ENCODE results near the gene MAST4.

The MAST4 gene

DNA sequence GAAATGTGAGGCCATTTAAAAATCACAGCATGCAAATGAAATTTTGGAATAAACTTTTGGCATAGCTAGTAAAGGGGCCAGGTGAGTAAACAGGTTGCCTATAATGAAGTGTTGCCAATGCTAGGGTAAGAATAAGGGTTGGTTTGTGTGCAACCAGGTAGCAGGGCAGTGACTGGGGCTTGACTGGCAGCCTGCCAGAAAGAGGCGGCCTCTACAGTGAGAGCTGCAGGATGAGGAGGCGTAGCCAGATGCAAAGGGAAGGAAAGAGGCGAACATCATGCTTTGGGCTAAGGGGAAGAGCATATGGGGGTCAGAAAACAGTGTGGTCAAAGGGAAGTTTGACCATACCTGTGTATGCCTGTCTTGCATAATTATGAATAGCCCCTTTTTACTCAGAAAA lies 70.6 kb downstream of the MAST4 start:
- no peak for TF ChIP-seq POLR2AphosphoS5 (IDR thresholded peaks at IDR 0.05; ENCODE audit: low read depth)
- TF ChIP-seq SPI1 (IDR thresholded peaks at IDR 0.05; ENCODE audit: borderline replicate concordance, low read depth): no peak
- TF ChIP-seq, protein P1, sequence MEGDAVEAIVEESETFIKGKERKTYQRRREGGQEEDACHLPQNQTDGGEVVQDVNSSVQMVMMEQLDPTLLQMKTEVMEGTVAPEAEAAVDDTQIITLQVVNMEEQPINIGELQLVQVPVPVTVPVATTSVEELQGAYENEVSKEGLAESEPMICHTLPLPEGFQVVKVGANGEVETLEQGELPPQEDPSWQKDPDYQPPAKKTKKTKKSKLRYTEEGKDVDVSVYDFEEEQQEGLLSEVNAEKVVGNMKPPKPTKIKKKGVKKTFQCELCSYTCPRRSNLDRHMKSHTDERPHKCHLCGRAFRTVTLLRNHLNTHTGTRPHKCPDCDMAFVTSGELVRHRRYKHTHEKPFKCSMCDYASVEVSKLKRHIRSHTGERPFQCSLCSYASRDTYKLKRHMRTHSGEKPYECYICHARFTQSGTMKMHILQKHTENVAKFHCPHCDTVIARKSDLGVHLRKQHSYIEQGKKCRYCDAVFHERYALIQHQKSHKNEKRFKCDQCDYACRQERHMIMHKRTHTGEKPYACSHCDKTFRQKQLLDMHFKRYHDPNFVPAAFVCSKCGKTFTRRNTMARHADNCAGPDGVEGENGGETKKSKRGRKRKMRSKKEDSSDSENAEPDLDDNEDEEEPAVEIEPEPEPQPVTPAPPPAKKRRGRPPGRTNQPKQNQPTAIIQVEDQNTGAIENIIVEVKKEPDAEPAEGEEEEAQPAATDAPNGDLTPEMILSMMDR (IDR thresholded peaks at IDR 0.05; ENCODE audit: insufficient read depth, low read length): no peak
- TF ChIP-seq, protein P2, sequence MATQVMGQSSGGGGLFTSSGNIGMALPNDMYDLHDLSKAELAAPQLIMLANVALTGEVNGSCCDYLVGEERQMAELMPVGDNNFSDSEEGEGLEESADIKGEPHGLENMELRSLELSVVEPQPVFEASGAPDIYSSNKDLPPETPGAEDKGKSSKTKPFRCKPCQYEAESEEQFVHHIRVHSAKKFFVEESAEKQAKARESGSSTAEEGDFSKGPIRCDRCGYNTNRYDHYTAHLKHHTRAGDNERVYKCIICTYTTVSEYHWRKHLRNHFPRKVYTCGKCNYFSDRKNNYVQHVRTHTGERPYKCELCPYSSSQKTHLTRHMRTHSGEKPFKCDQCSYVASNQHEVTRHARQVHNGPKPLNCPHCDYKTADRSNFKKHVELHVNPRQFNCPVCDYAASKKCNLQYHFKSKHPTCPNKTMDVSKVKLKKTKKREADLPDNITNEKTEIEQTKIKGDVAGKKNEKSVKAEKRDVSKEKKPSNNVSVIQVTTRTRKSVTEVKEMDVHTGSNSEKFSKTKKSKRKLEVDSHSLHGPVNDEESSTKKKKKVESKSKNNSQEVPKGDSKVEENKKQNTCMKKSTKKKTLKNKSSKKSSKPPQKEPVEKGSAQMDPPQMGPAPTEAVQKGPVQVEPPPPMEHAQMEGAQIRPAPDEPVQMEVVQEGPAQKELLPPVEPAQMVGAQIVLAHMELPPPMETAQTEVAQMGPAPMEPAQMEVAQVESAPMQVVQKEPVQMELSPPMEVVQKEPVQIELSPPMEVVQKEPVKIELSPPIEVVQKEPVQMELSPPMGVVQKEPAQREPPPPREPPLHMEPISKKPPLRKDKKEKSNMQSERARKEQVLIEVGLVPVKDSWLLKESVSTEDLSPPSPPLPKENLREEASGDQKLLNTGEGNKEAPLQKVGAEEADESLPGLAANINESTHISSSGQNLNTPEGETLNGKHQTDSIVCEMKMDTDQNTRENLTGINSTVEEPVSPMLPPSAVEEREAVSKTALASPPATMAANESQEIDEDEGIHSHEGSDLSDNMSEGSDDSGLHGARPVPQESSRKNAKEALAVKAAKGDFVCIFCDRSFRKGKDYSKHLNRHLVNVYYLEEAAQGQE (IDR thresholded peaks at IDR 0.05; ENCODE audit: insufficient replicate concordance, low read depth): no peak
- TF ChIP-seq GABPA (IDR thresholded peaks at IDR 0.05; ENCODE audit: low read depth): no peak
- DNase-seq (ENCODE audit: low read depth in 1 of 2, low spot score in 1 of 2): no peak
- no peaks in the 10 kb centered on the region for H3K27me3 ChIP-seq (ENCODE audit: insufficient read depth, poor library complexity, severe bottlenecking)
- no peak overlapping the region for H3K27ac ChIP-seq (replicated peaks)
- no peak overlapping the region for H3K4me3 ChIP-seq (replicated peaks; ENCODE audit: insufficient read depth, low read length)

DNA sequence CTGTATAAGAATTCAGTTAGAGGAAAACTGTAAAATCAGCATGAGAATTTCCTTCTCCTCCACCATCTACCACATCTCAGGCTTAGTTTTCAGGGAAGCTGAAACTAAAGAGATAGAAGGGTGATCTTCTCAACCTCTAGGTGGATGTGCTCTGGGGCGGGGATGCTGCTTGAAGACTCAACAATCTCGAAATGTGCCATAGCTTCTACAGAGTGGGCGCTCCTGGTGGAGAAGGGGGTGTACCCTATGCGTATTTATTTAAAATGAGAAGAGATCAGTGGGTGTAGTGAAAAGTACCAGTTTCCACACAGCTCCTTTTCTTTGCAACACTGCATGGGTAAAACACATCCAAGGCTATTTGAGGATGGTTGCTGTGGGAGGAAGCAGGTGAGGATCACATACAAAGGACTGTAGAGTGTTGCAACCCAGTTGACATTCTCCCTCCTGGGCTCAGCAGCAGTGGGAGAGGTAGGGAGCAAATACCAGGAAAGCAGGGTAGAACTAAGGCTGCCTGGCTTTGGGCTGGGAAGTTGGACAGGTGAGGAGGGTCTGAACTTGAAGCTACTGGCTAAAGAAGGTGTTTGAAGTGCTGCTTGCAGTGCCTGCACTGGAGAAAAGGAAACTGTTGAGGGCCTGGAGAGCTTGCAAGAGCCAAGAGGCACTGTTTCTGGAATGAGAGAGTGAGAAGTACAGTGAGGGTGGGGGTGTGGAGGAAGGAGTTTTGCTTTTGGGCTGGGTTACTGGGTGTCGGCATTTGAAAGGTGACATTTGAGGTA lies 73.1 kb downstream of the MAST4 start:
- no peak overlapping the region for H3K27ac ChIP-seq (replicated peaks)
- TF ChIP-seq, protein P2 (IDR thresholded peaks at IDR 0.05; ENCODE audit: insufficient replicate concordance, low read depth): no peak
- TF ChIP-seq GABPA (IDR thresholded peaks at IDR 0.05; ENCODE audit: low read depth) (no peak), POLR2AphosphoS5 (IDR thresholded peaks at IDR 0.05; ENCODE audit: low read depth) (no peak), SPI1 (IDR thresholded peaks at IDR 0.05; ENCODE audit: borderline replicate concordance, low read depth) (no peak)
- TF ChIP-seq, protein P1 (IDR thresholded peaks at IDR 0.05; ENCODE audit: insufficient read depth, low read length): no peak
- H3K27me3 ChIP-seq (ENCODE audit: insufficient read depth, poor library complexity, severe bottlenecking): no peaks in the 10 kb centered on the region
- H3K4me3 ChIP-seq (replicated peaks; ENCODE audit: insufficient read depth, low read length): no peak overlapping the region
- DNase-seq (ENCODE audit: low read depth in 1 of 2, low spot score in 1 of 2): no peak

DNA sequence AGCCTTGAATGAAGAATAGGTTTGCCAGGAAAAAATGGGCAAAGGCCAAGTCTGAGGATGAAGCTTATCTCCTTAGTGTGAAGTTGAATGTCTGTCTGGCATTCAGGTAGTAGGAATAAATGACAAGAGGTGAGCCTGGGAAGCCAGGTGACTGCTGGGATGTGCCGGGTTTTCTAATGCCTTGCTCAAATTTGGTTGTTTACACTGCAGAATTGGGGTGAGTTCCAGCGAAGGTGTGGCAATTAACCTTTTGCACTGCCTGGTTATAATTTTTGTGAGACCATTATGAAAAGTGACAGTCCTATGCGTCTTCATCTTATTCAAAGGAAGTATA lies 73.6 kb downstream of the MAST4 start:
- H3K27me3 ChIP-seq (ENCODE audit: insufficient read depth, poor library complexity, severe bottlenecking): no peaks in the 10 kb centered on the region
- TF ChIP-seq, protein P2 (IDR thresholded peaks at IDR 0.05; ENCODE audit: insufficient replicate concordance, low read depth): no peak
- TF ChIP-seq GABPA (IDR thresholded peaks at IDR 0.05; ENCODE audit: low read depth): no peak
- TF ChIP-seq SPI1 (IDR thresholded peaks at IDR 0.05; ENCODE audit: borderline replicate concordance, low read depth): no peak
- TF ChIP-seq, protein P1 (IDR thresholded peaks at IDR 0.05; ENCODE audit: insufficient read depth, low read length): no peak
- TF ChIP-seq POLR2AphosphoS5 (IDR thresholded peaks at IDR 0.05; ENCODE audit: low read depth): no peak
- H3K4me3 ChIP-seq (replicated peaks; ENCODE audit: insufficient read depth, low read length): no peak overlapping the region
- H3K27ac ChIP-seq (replicated peaks): no peak overlapping the region
- no peak for DNase-seq (ENCODE audit: low read depth in 1 of 2, low spot score in 1 of 2)
